ENCODE results near the gene CBFA2T2.

CBFA2T2 gene

DNA sequence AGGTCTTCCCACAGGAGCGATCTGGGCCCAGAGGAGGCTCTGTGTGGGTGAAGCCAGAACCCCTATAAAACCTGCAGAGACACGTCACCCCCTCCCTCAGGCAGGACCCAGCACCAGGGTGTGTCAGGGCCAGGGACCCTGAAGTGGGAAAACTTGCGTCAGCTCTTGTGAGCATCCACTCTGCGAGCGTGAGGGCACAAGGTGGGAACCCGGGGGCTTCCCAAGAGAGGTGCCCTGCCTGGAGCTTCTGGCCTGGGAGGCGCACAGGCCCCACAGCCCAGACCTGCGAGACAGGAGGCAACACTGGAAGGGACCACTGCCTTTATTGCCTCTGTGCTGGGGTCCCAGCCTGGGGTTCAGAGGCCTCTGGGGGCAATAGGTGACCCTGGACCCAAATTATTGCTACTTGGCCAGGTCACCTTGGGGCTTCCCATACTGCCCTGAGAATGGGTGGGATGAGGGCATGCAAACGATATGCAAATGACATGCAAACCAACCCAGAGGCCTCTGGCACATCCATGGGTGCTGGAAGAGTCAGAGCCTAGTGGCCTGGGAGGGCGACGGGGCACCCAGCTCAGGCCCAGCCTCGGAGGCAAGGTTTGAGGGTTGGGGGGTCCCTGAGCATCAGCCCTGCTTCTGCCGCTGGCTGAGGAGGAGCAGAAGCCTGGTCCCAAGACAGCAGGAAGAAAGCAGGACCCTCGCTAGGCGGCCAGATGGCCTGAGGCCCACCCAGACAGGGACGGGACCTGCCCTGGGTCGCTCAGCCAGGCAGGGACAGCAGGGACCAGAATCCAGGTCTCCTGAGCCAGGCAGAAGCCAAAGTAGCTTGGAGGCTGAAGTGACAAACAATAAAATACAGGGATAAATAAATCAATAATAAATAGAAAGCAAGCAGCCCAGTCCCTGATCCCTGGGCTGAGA is 167.1 kb downstream of the CBFA2T2 start:
- Histone ChIP-seq H3K27ac (no peak overlapping the region), H3K4me3 (no peak overlapping the region)

DNA sequence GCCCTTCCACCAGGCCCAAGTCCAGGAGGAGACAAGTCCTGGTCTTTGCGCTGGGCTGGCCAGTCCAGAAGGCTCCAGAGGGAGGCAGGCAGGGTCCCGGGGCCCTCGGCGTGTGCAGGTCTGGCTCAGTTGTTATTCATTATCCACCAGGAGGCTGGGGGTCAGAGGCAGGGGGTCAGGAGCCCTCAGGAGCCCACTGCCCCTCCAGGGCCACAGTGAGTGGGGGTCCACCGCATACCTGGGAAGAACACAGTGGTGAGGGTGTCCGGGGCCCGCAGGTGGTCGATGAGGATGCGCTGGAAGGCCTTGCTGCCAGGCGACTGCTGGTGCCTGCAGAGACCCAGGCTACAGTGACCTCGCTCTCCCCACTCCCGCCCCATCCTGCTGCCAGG is 167.8 kb downstream of the CBFA2T2 start:
- Histone ChIP-seq H3K4me3 (no peak overlapping the region), H3K27ac (no peak overlapping the region)

DNA sequence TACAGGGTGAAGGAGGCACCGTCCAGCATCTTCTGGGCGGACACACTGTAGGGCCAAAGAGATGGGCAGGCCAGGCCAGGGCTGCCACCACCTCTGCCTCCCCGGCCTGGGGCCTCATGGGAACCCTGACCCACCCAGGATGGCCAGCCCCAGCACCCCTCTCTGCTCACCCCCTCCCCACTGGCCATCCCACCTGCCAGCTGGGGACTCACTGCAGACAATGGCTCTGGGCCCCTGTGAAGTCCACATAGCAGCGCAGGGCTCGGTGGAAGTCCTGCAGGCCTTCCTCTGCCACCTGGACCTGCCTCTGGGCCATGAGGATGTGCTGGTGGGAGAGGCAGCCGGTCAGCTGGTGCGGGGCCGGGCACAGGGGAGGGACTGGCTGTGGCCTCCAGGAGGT is 168.6 kb downstream of the CBFA2T2 start:
- H3K4me3 ChIP-seq = no peak overlapping the region
- no peak overlapping the region for H3K27ac ChIP-seq

- no peak overlapping the region for H3K27ac ChIP-seq
These were observed 169.0 kb downstream of the CBFA2T2 start for GRCh38 chr20:33658929-33659328.

DNA sequence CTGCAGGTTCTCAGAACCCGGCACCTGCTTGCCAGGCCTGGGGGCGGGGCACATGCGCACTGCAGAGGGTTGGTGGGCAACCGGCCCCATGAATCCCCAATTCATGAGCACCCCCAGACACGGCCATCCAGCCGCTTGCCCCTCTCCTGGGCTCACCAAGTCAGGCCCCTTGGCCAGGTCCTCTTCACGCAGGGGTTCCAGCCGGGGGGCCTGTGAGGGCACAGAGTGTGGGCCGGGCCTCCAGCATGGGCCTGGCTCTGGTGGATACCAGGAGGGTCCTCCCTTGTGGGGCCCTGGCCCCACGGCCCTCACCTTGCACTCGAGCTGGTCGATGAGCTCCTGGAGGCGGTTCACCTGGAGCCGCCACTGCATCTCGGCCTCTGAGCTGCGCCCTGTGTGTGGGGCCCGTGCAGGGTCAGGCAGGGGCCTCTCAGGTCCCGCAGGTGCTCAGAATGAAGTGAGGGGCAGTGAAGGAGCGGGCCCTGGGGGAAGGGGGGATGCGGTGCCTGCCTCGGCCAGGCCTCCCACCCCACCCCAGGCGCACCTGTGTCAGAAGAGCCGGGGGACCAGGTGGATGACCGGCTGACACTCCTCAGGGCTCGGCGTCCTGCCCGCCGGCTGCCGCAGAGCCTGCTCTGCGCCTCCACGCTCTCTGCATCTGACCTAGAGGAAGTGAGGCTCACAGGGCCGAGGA is 169.6 kb downstream of the CBFA2T2 start:
- H3K27ac ChIP-seq = no peak overlapping the region
- no peak overlapping the region for H3K4me3 ChIP-seq

More at GRCh38 chr20:33658929-33659328, 169.0 kb downstream of the CBFA2T2 start:
- no peak overlapping the region for H3K4me3 ChIP-seq

DNA sequence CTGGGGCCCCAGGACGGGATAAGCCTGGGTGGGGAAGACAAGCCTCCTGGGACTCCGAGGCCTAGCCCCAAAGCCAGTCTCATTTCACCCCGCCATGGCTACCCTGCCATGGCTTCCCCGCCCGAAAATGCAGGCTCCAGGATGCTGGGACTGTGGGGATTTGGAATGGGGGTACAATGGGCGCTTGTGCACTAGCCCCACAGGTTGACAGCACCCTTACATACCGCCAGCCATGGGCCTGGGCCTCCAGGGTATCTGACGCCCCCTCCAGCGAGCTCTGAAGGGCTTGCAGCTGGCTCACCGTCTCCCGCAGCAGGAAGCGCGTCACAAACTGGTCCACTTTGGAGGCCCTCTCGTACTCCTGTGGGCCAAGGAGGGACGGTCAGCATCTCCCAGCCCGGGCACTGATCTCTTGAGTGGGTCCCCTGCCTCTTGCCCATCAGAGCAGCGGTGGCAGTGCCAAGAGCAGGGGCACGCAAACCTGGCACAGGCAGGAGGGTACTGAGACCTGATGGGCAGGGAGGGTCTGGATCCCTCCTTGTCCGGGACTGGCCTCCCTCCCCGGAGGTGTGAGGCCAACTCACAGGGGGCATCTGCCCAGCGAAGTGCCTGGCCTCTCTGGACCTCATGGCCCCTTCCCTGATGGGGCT is 170.3 kb downstream of the CBFA2T2 start:
- H3K27ac ChIP-seq = no peak overlapping the region

GRCh38 chr20:33660685-33661058 is 170.8 kb downstream of the CBFA2T2 start:
- no peak overlapping the region for H3K27ac ChIP-seq
- H3K4me3 ChIP-seq = no peak overlapping the region

More for the DNA sequence above, 170.3 kb downstream of the CBFA2T2 start:
- H3K4me3 ChIP-seq = no peak overlapping the region

GRCh38 chr20:33662172-33662571 is 172.3 kb downstream of the CBFA2T2 start, which contains the start of gene C20orf144:
Gene C20orf144, plus strand, starts transcription at chr20:33662327. Its CDS starts 19 bp downstream, at chr20:33662346.
- H3K4me3 ChIP-seq = peak within 1 kb of the TSS; percentile 61 to 90 (median 75)
- H3K27ac ChIP-seq = peak within 1 kb of the TSS; percentile 55 to 97 (median 91)

- peak overlapping the region; percentile 61 to 90 (median 75) for H3K4me3 ChIP-seq
- peak overlapping the region; percentile 76 to 97 (median 91) for H3K27ac ChIP-seq
These were observed 173.5 kb downstream of the CBFA2T2 start for GRCh38 chr20:33663161-33664084.

DNA sequence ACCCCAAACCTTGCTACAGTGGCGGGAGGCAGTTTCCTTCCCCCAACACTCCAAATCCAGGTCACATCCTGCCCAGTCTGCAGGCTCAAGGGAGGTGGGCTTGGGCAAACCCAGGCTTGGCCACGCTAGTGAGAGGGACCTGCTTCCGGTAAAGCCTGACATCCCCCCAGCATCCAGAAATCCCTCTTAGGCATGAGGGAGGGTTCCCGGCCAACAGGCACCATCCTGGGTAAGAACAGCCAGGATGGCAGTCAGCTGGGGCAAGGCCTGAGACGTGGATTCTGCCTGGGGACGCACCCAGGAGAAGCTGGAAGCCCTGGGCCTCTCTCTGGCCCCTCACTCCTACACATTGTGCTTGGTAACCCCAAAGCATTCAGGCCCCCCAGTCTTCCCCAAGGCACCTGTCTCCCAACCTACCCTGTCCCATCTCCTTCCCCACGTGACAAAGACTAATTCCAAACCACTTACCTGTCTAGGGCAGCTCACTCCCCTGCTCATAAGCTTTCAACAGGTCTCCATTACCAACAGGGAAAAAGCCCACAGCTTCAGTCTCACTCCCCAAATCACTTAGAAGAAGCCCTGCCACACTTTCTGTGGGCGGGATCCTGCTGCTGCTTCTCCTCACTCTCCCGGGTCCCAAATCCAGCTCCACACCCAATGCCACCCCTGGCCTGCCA is 174.3 kb downstream of the CBFA2T2 start:
- H3K4me3 ChIP-seq = peak overlapping the region; percentile 61 to 90 (median 75)
- H3K27ac ChIP-seq = peak overlapping the region; percentile 76 to 97 (median 91)

DNA sequence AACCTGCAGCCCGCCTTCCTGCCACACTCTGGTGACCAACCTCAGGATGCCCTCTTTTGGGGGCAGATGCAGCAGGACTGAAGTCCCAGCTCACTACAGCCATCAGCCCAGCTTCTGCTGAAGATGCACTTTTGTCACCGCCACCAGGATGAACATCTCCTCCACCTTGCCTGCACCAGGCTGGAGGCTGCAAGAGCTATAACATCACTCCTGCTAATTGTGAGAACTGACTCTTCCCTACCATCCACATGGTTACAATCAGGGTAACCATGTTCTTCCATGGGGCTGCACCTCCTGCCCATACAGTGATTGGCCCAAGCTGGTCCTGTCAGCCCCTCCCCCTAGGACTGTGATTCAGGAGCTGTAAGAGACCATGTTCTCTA is 174.9 kb downstream of the CBFA2T2 start:
- H3K27ac ChIP-seq = peak overlapping the region in 7 of 21 experiments; percentile 92 to 97 (median 94)

DNA sequence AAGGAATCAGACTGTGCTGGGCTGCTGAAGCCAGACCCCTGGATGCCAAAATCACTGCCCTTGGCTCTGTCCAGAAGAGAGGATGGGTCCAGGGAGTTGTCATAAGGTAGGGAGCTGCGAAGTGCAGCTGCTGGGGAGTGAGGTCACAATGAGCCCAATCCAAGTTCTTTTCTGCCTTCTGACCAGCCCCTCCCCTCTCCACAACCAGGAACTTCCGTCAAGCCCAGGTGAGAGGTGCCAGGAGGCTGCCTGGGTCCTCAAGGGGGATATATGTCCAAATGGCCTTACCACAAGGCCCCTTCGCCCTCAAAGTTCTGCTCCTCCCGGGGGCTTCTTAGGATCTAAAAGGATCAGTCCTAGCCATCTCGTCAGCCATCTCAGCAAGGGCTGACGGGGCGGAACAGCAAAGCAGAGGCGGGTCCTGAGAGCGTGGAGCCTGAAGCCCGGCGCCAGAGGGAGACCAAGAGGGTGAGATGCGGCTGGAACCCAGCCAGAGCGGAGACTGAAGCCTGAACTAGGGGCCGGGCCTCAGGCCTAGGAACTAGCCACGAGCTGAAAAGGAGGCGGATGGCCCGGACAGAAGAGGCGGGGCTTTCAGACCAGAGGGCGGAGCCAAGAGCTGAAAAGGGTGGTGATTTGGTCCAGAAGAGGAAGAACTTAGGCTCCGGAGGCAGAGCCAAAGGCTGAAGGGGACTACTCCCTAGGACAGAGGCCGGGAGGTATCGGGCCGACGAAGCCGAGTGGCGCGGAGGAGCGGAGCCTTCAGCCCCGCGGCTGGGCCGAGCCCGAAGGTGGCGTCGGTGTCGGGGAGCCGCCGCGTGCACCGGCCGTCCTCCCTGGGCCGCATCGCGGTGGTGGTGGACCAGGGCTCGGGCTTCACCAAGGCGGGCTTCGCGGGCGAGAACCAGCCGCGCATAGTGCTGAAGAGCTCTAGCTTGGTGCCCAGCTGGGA is 176.7 kb downstream of the CBFA2T2 start, which contains the start of gene ACTL10:
ACTL10 (plus strand) TSS at position 651 of the 952 bp plus-strand sequence. CDS start 555 bp downstream, outside the sequence.
- Histone ChIP-seq H3K4me3 (peak within 1 kb of the TSS; percentile 39 to 68 (median 58)), H3K27ac (peak within 1 kb of the TSS; percentile 9 to 90 (median 73))

More for the DNA sequence above, 174.9 kb downstream of the CBFA2T2 start:
- H3K4me3 ChIP-seq = no peak overlapping the region

DNA sequence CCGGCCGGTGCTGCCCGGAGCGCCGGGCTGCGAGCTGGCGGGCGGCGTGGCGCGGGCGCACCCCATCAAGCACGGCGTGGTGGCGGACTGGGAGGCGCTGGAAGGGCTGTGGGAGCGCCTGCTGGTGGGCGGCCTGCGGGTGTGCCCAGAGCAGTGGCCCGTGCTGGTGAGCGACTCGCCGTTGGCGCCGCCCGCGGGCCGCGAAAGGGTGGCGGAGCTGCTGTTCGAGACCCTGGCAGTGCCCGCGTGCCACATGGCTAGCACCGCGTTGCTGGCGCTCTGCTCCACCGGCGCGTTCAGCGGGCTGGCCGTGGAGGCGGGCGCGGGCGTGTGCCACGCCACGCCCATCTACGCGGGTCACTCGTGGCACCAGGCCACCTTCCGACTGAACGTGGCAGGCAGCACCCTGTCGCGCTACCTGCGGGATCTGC is 177.4 kb downstream of the CBFA2T2 start:
- peak overlapping the region; percentile 39 to 68 (median 58) for H3K4me3 ChIP-seq
- peak overlapping the region in 20 of 21 experiments; percentile 40 to 90 (median 74) for H3K27ac ChIP-seq

DNA sequence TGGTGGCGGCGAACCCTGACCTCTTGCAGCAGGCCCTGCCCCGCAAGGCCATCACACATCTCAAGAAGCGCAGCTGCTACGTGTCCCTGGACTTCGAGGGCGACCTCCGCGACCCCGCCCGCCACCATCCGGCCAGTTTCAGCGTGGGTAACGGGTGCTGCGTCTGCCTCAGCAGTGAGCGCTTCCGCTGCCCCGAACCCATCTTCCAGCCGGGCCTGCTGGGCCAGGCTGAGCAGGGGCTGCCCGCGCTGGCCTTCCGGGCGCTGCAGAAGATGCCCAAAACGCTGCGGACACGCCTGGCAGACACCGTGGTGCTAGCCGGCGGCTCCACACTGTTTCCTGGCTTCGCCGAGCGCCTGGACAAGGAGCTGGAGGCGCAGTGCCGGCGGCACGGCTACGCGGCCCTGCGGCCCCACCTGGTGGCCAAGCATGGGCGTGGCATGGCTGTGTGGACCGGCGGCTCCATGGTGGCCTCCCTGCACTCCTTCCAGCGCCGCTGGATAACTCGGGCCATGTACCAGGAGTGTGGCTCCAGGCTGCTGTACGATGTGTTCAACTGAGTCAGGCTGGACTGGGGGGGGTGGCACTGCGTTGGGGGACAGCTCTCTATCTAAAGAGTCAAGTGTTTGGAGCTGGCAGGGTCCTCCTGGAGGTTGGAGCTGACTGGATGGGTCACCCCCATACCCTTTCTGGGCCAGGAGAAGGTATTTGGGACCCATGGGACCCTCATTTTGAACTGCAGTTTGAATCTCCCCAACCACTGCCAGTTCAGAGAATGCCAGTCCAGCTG is 178.0 kb downstream of the CBFA2T2 start:
- H3K27ac ChIP-seq = peak overlapping the region in 20 of 21 experiments; percentile 40 to 90 (median 74)
- H3K4me3 ChIP-seq = peak overlapping the region; percentile 39 to 68 (median 58)

- Histone ChIP-seq H3K4me3 (no peak overlapping the region), H3K27ac (peak overlapping the region in 6 of 21 experiments; percentile 32 to 88 (median 80))
These were observed 178.7 kb downstream of the CBFA2T2 start for GRCh38 chr20:33668466-33669155.

GRCh38 chr20:33669224-33669623 is 179.3 kb downstream of the CBFA2T2 start:
- Histone ChIP-seq H3K27ac (peak overlapping the region in 1 of 21 experiments; percentile 15), H3K4me3 (no peak overlapping the region)
